K562 (cell line): ENCODE results near the gene LRRC70. TPM values are rescaled to one million over a fixed set of nuclear protein-coding genes. Genes with fewer than 3 reads are reported as not detected.

Experiments
- ATAC-seq: fragments of 200-7000 bp; cut with Tn5 transposase; 3 replicates; pipeline ENCODE4 v1.9.1; 2020; ENCODE audit warnings: moderate library complexity
- BruUV-seq: library from RNA; stranded (reverse); fragments of 400-500 nt; replicated peaks from 2 replicates; lab custom pipeline; 2021; lab: Mats Ljungman, UMichigan
- CTCF ChIA-PET: fragments of 300-600 bp; formaldehyde crosslinking; extraction: SDS; loops from one replicate; lab custom pipeline; 2021; ENCODE audit warnings: low intra/inter-chr PET ratio; lab: Yijun Ruan, JAX
- POLR2A ChIA-PET: fragments of 300-600, 350-650 bp; sonication (Branson Sonifier 250); formaldehyde crosslinking; extraction: SDS; loops from one replicate; lab custom pipeline; 2021; ENCODE audit warnings: antibody characterized with exemption, inconsistent platforms; lab: Yijun Ruan, JAX
- DNase-seq, 4 experiments: peaks; one replicate each; pipeline versions ENCODE4 v3.0.0 to v3.0.0-alpha.2; 2011 to 2018; ENCODE audit warnings: low spot score in 3 of 4, mixed read lengths in 3 of 4; ENCODE audit errors: extremely low read depth in 1 of 4
- FAIRE-seq: peaks from 2 replicates; lab custom pipeline; 2011; peaks lifted over from hg19 to GRCh38; lab: Jason Lieb, UNC
- H2AFZ ChIP-seq: 2 replicates; pipeline ENCODE4 v1.6.0; 2011; ENCODE audit warnings: low read depth, low read length, control low read depth, inconsistent platforms
- H3K27ac ChIP-seq: fragments of 200-600 bp; 3 replicates; pipeline ENCODE4 v1.8.0; 2011; ENCODE audit warnings: low read depth, mild to moderate bottlenecking, control low read depth, inconsistent platforms, low read length, moderate library complexity, mixed read lengths; ENCODE audit errors: extremely low read depth
- H3K27me3 ChIP-seq, 2 experiments: fragments of 300-600 bp in 1 of 2; 2 replicates in 1 of 2; 3 replicates in 1 of 2; pipeline versions ENCODE4 v1.6.0 to v1.8.0; 2011; ENCODE audit warnings: inconsistent platforms in 2 of 2, low read length in 2 of 2, mild to moderate bottlenecking in 1 of 2, mixed read lengths in 1 of 2, moderate library complexity in 1 of 2; ENCODE audit not compliant: control insufficient read depth in 2 of 2, insufficient read depth in 2 of 2
- H3K36me3 ChIP-seq: fragments of 300-600 bp; 3 replicates; pipeline ENCODE4 v1.8.0; 2011; ENCODE audit warnings: mild to moderate bottlenecking, low read length, inconsistent platforms; ENCODE audit not compliant: control insufficient read depth, insufficient read depth
- H3K4me1 ChIP-seq, 2 experiments: fragments of 200-600 bp in 1 of 2; replicated peaks in 1 of 2; 2 replicates in 1 of 2; 3 replicates in 1 of 2; pipeline versions ENCODE4 v1.5.1 to v1.8.0; 2011; ENCODE audit warnings: inconsistent platforms in 2 of 2, low read length in 2 of 2, mild to moderate bottlenecking in 1 of 2, mixed read lengths in 1 of 2, moderate library complexity in 1 of 2; ENCODE audit not compliant: control insufficient read depth in 2 of 2, insufficient read depth in 2 of 2
- H3K4me2 ChIP-seq: 2 replicates; pipeline ENCODE4 v1.6.1; 2011; ENCODE audit warnings: low read length, control low read depth, inconsistent platforms, mixed read lengths; ENCODE audit not compliant: insufficient read depth
- H3K4me3 ChIP-seq: fragments of 200-600 bp; sonication (generic), shearing (Covaris generic); 2 replicates; pipeline ENCODE4 v1.5.1; 2016; ENCODE audit warnings: control low read depth, inconsistent platforms
- H3K79me2 ChIP-seq: fragments of 200-600 bp; 3 replicates; pipeline ENCODE4 v1.8.0; 2011; ENCODE audit warnings: low read length, inconsistent platforms; ENCODE audit not compliant: control insufficient read depth, insufficient read depth
- H3K9ac ChIP-seq, 2 experiments: 2 replicates each; pipeline versions ENCODE4 v1.6.0 to v1.6.1; 2011; ENCODE audit warnings: low read depth in 2 of 2, low read length in 2 of 2, control low read depth in 1 of 2, inconsistent platforms in 1 of 2, mild to moderate bottlenecking in 1 of 2, mixed read lengths in 1 of 2; ENCODE audit not compliant: insufficient read depth in 1 of 2
- H3K9me1 ChIP-seq: one replicate; pipeline ENCODE4 v1.6.0; 2011; ENCODE audit warnings: inconsistent platforms, mild to moderate bottlenecking, low read length, moderate library complexity; ENCODE audit not compliant: control insufficient read depth, insufficient read depth
- H3K9me3 ChIP-seq: replicated peaks from 2 replicates; pipeline ENCODE4 v1.5.1; 2011; ENCODE audit warnings: low read depth, low read length, inconsistent platforms; ENCODE audit not compliant: control insufficient read depth, insufficient read depth
- H4K20me1 ChIP-seq: replicated peaks from 2 replicates; pipeline ENCODE4 v1.6.1; 2011; ENCODE audit warnings: low read length, inconsistent platforms, mixed read lengths; ENCODE audit not compliant: control insufficient read depth, insufficient read depth
- CBX1 ChIP-seq: sonication (generic); IDR thresholded peaks from 2 replicates; pipeline ENCODE4 v1.6.1; 2016; ENCODE audit warnings: antibody characterized with exemption, low read depth, mild to moderate bottlenecking
- E2F4 ChIP-seq: sonication (generic); formaldehyde crosslinking; IDR thresholded peaks from 2 replicates; pipeline ENCODE4 v1.8.0; 2022; ENCODE audit warnings: mild to moderate bottlenecking, low read depth, missing genetic modification reagents
- E2F6 ChIP-seq, 2 experiments: IDR thresholded peaks; 2 replicates each; pipeline ENCODE4 v1.6.1; 2011; ENCODE audit warnings: borderline replicate concordance in 1 of 2, control low read depth in 1 of 2, low read depth in 1 of 2, low read length in 1 of 2, mild to moderate bottlenecking in 1 of 2, mixed read lengths in 1 of 2, moderate library complexity in 1 of 2; ENCODE audit not compliant: insufficient read depth in 1 of 2, insufficient read length in 1 of 2, poor library complexity in 1 of 2, severe bottlenecking in 1 of 2; ENCODE audit errors: extremely low read depth in 1 of 2
- ELF2 ChIP-seq: fragments of 250-450 bp; sonication (Bioruptor Pico); IDR thresholded peaks from 2 replicates; pipeline ENCODE4 v1.5.0; 2021; ENCODE audit warnings: mild to moderate bottlenecking
- GABPB2 ChIP-seq: fragments of 250-450 bp; sonication (Bioruptor Pico); conservative IDR thresholded peaks from 2 replicates; pipeline ENCODE4 v1.5.1; 2021; ENCODE audit warnings: mild to moderate bottlenecking
- IRF1 ChIP-seq: sonication (generic); formaldehyde crosslinking; IDR thresholded peaks from 2 replicates; pipeline ENCODE4 v1.8.0; 2022; ENCODE audit warnings: missing genetic modification reagents, mild to moderate bottlenecking, borderline replicate concordance
- LCOR ChIP-seq: sonication (generic); formaldehyde crosslinking; IDR thresholded peaks from 2 replicates; pipeline ENCODE4 v1.8.0; 2022; ENCODE audit warnings: mild to moderate bottlenecking, missing genetic modification reagents
- MAZ ChIP-seq, 2 experiments: fragments of 450-650 bp in 1 of 2; sonication (generic) in 1 of 2; formaldehyde crosslinking; IDR thresholded peaks in 1 of 2; conservative IDR thresholded peaks in 1 of 2; 2 replicates each; pipeline versions ENCODE4 v1.4.0 to v1.5.0; 2020; ENCODE audit warnings: mild to moderate bottlenecking in 1 of 2, missing genetic modification reagents in 1 of 2
- PRPF4 ChIP-seq: fragments of 200-400 bp; formaldehyde crosslinking; IDR thresholded peaks from one replicate; pipeline ENCODE4 v1.6.1; 2017; ENCODE audit warnings: low read length, low read depth, mild to moderate bottlenecking; ENCODE audit not compliant: insufficient read depth, poor library complexity, severe bottlenecking
- SLC30A9 ChIP-seq: fragments of 250-450 bp; sonication (Bioruptor Pico); IDR thresholded peaks from 2 replicates; pipeline ENCODE4 v1.8.0; 2022; ENCODE audit warnings: mild to moderate bottlenecking, moderate library complexity
- USF1 ChIP-seq: sonication (generic); formaldehyde crosslinking; IDR thresholded peaks from 2 replicates; pipeline ENCODE4 v1.9.0; 2022; ENCODE audit warnings: mild to moderate bottlenecking, missing genetic modification reagents
- ZC3H4 ChIP-seq: sonication (generic); formaldehyde crosslinking; IDR thresholded peaks from 2 replicates; pipeline ENCODE4 v1.9.0; 2021; ENCODE audit warnings: missing genetic modification reagents, borderline replicate concordance
- ZNF224 ChIP-seq: sonication (generic); formaldehyde crosslinking; IDR thresholded peaks from 2 replicates; pipeline ENCODE4 v1.8.0; 2022; ENCODE audit warnings: mild to moderate bottlenecking, missing genetic modification reagents
- ZNF280A ChIP-seq: fragments of 450-650 bp; IDR thresholded peaks from 2 replicates; pipeline ENCODE4 v1.6.1; 2018; ENCODE audit warnings: mild to moderate bottlenecking, low read depth; ENCODE audit not compliant: partially characterized antibody
- ZNF780A ChIP-seq: fragments of 250-450 bp; sonication (Bioruptor Pico); IDR thresholded peaks from 2 replicates; pipeline ENCODE4 v1.5.0; 2021; ENCODE audit warnings: mild to moderate bottlenecking
- WGBS: fragments of 100-300 bp; shearing (Covaris generic); methylation state at CpG from one replicate; pipeline ENCODE4 v1.1.6; 2016; ENCODE audit warnings: low coverage, mixed read lengths; ENCODE audit not compliant: insufficient coverage; ENCODE audit errors: missing lambda C conversion rate; 5-methylcytosine and 5-hydroxymethylcytosine counted together
- in situ Hi-C: fragments of 300-500 bp; cut with MboI; formaldehyde crosslinking; loops from 4 replicates; pipeline ENCODE4 v1.15.0; 2018; ENCODE audit warnings: inconsistent platforms, mixed read lengths
- intact Hi-C: fragments of 100-400 bp; cut with micrococcal nuclease; formaldehyde crosslinking; loops from 2 replicates; pipeline ENCODE4 v1.14.2; 2022
- polyA plus RNA-seq, 8 experiments: library from polyadenylated mRNA; depleted of rRNA in 4 of 8; stranded (reverse) in 5 of 8; unstranded in 3 of 8; fragments of >200 nt; fragmentation: Nextera tagmentation in 2 of 8; fragmentation: Illumina TruSeq in 1 of 8; extraction: Ambion mirVana in 2 of 8; extraction: Trizol in 1 of 8; gene quantifications; 2 replicates each; pipeline versions ENCODE4 v1.2.1 to v1.2.3, GENCODE V29; 2011 to 2014; ENCODE audit warnings: inconsistent platforms in 1 of 8, missing spikeins in 1 of 8
- total RNA-seq, 7 experiments: library from RNA; depleted of rRNA in 6 of 7; stranded (reverse); fragments of >200 nt in 6 of 7; fragmentation: Illumina TruSeq in 2 of 7; extraction: Trizol in 2 of 7; gene quantifications; 2 replicates each; pipeline versions ENCODE4 v1.2.1 to v1.2.3, GENCODE V29; 2011 to 2021; ENCODE audit warnings: low replicate concordance in 1 of 7

LRRC70 gene
- total and polyA plus RNA-seq, 9 of the 15 experiments (the other 6 are each of a cell fraction or from before 2014, with no cell fraction given), result 0.21 to 2.1 (median 0.73) TPM

- no TSS peak for BruUV-seq
- Histone ChIP-seq H3K9ac (no peak overlapping the region), H3K79me2 (no peaks in the 10 kb centered on the region), H2AFZ (no peak overlapping the region), H3K9me1 (no peaks in the 10 kb centered on the region), H3K4me3 (no peak overlapping the region), H3K27ac (no peak overlapping the region), H3K9me3 (no peaks in the 10 kb centered on the region), H3K4me2 (no peak overlapping the region), H4K20me1 (no peaks in the 10 kb centered on the region), H3K4me1 (no peaks in the 10 kb centered on the region; a peak in 1 of 5 replicates), H3K27me3 (no peaks in the 10 kb centered on the region), H3K36me3 (peaks cover 9% of the 10 kb centered on the region; the same call in 1 of the 3 replicates)
- POLR2A ChIA-PET, result no interaction called here
- intact Hi-C loops, result no loop called here
- WGBS, result 87% methylated on average over 2 of the region's 2 CpGs
- CTCF ChIA-PET, result no interaction called here
- no peak for DNase-seq
- in situ Hi-C loops, result no loop called here
- FAIRE-seq, result no peak
- no peak for TF ChIP-seq E2F6 (IDR thresholded peaks at IDR 0.05; ENCODE audit: borderline replicate concordance in 1 of 2, extremely low read depth in 1 of 2, insufficient read depth in 1 of 2, insufficient read length in 1 of 2, low read depth in 1 of 2, low read length in 1 of 2, poor library complexity in 1 of 2, severe bottlenecking in 1 of 2)
- TF ChIP-seq GABPB2 (CRISPR knock-in tag), result no peak
- TF ChIP-seq CBX1, result no peak
- no peak for TF ChIP-seq ZC3H4
- TF ChIP-seq SLC30A9, result no peak
- no peak for TF ChIP-seq ZNF280A
- no peak for TF ChIP-seq ELF2 (CRISPR knock-in tag)
- no peak for TF ChIP-seq USF1 (CRISPR knock-in tag)
- no peak for TF ChIP-seq ZNF780A
- TF ChIP-seq MAZ (CRISPR knock-in tag; conservative IDR thresholded peaks at IDR 0.05 in 1 of 2, IDR thresholded peaks at IDR 0.05 in 1 of 2), result no peak
- no peak for TF ChIP-seq IRF1 (CRISPR knock-in tag)
- TF ChIP-seq LCOR (CRISPR knock-in tag), result no peak
- TF ChIP-seq ZNF224 (CRISPR knock-in tag), result no peak
- no peak for TF ChIP-seq PRPF4
- no peak for TF ChIP-seq E2F4 (CRISPR knock-in tag)
- no peak for ATAC-seq
Observed at GRCh38 chr5:62574599-62574998, 4.0 kb upstream of the LRRC70 start.
